NCI-H510A (cell line): ENCODE results near the gene FHAD1.

Experiments
- DNase-seq: peaks from one replicate; lab custom pipeline; 2025; lab: John Stamatoyannopoulos, UW

Gene FHAD1

GRCh38 chr1:15326691-15327588 is 79.9 kb downstream of the FHAD1 start:
- DNase-seq: peak; percentile 52

- DNase-seq: no peak
Observed at GRCh38 chr1:15328351-15329103, 81.5 kb downstream of the FHAD1 start.

GRCh38 chr1:15329104-15329820 is 82.2 kb downstream of the FHAD1 start:
- no peak for DNase-seq

- no peak for DNase-seq
Observed at GRCh38 chr1:15330028-15330427, 83.0 kb downstream of the FHAD1 start.

- DNase-seq: no peak
Observed at GRCh38 chr1:15331180-15331579, 84.2 kb downstream of the FHAD1 start.

- no peak for DNase-seq
Observed at GRCh38 chr1:15331734-15332133, 84.7 kb downstream of the FHAD1 start.

GRCh38 chr1:15332525-15332924 is 85.5 kb downstream of the FHAD1 start:
- no peak for DNase-seq

- no peak for DNase-seq
Observed at GRCh38 chr1:15332952-15333715, 86.1 kb downstream of the FHAD1 start.

- no peak for DNase-seq
Observed at GRCh38 chr1:15334995-15335394, 88.0 kb downstream of the FHAD1 start.

GRCh38 chr1:15336866-15337265 is 89.8 kb downstream of the FHAD1 start:
- no peak for DNase-seq

GRCh38 chr1:15337656-15338402 is 90.8 kb downstream of the FHAD1 start:
- DNase-seq: no peak

- DNase-seq: no peak
Observed at GRCh38 chr1:15339570-15339969, 92.5 kb downstream of the FHAD1 start.

GRCh38 chr1:15341228-15341627 is 94.2 kb downstream of the FHAD1 start:
- no peak for DNase-seq

- DNase-seq: no peak
Observed at GRCh38 chr1:15341634-15342407, 94.8 kb downstream of the FHAD1 start.

GRCh38 chr1:15342408-15342967 is 95.5 kb downstream of the FHAD1 start:
- no peak for DNase-seq

- no peak for DNase-seq
Observed at GRCh38 chr1:15343099-15343498, 96.1 kb downstream of the FHAD1 start.

GRCh38 chr1:15343729-15344128 is 96.7 kb downstream of the FHAD1 start:
- peak; percentile 26 for DNase-seq

- DNase-seq: no peak
Observed at GRCh38 chr1:15344380-15344779, 97.4 kb downstream of the FHAD1 start.

- no peak for DNase-seq
Observed at GRCh38 chr1:15344800-15345704, 98.0 kb downstream of the FHAD1 start.
